ENCODE results near the gene LDAH.

Gene LDAH

GRCh38 chr2:20638646-20639430 lies 184.1 kb downstream of the LDAH start:
- Histone ChIP-seq H3K4me3 (ENCODE audit: low read length) (no peak overlapping the region), H3K9me3 (replicated peaks; ENCODE audit: low read length) (no peaks in the 10 kb centered on the region), H3K4me1 (ENCODE audit: control insufficient read depth, insufficient read depth, low read length) (peaks cover 35% of the 10 kb centered on the region), H3K9ac (ENCODE audit: low read depth, low read length) (no peak overlapping the region), H3K27me3 (ENCODE audit: control insufficient read depth, insufficient read depth, low read length) (no peaks in the 10 kb centered on the region), H3K36me3 (ENCODE audit: insufficient read depth, low read length) (peaks cover 11% of the 10 kb centered on the region), H3K4me2 (ENCODE audit: low read length) (no peak overlapping the region)

GRCh38 chr2:20638014-20638413 lies 184.9 kb downstream of the LDAH start:
- H3K4me2 ChIP-seq (ENCODE audit: low read length) = no peak overlapping the region
- no peak overlapping the region for H3K4me3 ChIP-seq (ENCODE audit: low read length)
- no peaks in the 10 kb centered on the region for H3K9me3 ChIP-seq (replicated peaks; ENCODE audit: low read length)
- no peaks in the 10 kb centered on the region for H3K27me3 ChIP-seq (ENCODE audit: control insufficient read depth, insufficient read depth, low read length)
- no peak overlapping the region for H3K9ac ChIP-seq (ENCODE audit: low read depth, low read length)
- peaks cover 11% of the 10 kb centered on the region for H3K36me3 ChIP-seq (ENCODE audit: insufficient read depth, low read length)
- peaks cover 38% of the 10 kb centered on the region for H3K4me1 ChIP-seq (ENCODE audit: control insufficient read depth, insufficient read depth, low read length)

GRCh38 chr2:20637147-20637546 lies 185.8 kb downstream of the LDAH start:
- Histone ChIP-seq H3K9ac (ENCODE audit: low read depth, low read length) (no peak overlapping the region), H3K4me2 (ENCODE audit: low read length) (no peak overlapping the region), H3K36me3 (ENCODE audit: insufficient read depth, low read length) (peaks cover 11% of the 10 kb centered on the region)

GRCh38 chr2:20635675-20636584 lies 187.0 kb downstream of the LDAH start:
- Histone ChIP-seq H3K9me3 (replicated peaks; ENCODE audit: low read length) (no peaks in the 10 kb centered on the region), H3K27me3 (ENCODE audit: control insufficient read depth, insufficient read depth, low read length) (no peaks in the 10 kb centered on the region), H3K4me3 (ENCODE audit: low read length) (no peak overlapping the region), H3K36me3 (ENCODE audit: insufficient read depth, low read length) (peaks cover 11% of the 10 kb centered on the region), H3K9ac (ENCODE audit: low read depth, low read length) (peak overlapping the region; percentile 20), H3K4me2 (ENCODE audit: low read length) (no peak overlapping the region), H3K4me1 (ENCODE audit: control insufficient read depth, insufficient read depth, low read length) (peaks cover 22% of the 10 kb centered on the region)

More at GRCh38 chr2:20637147-20637546, 185.8 kb downstream of the LDAH start:
- no peak overlapping the region for H3K4me3 ChIP-seq (ENCODE audit: low read length)
- no peaks in the 10 kb centered on the region for H3K9me3 ChIP-seq (replicated peaks; ENCODE audit: low read length)
- peaks cover 33% of the 10 kb centered on the region for H3K4me1 ChIP-seq (ENCODE audit: control insufficient read depth, insufficient read depth, low read length)
- H3K27me3 ChIP-seq (ENCODE audit: control insufficient read depth, insufficient read depth, low read length) = no peaks in the 10 kb centered on the region

GRCh38 chr2:20635113-20635510 lies 187.8 kb downstream of the LDAH start:
- Histone ChIP-seq H3K4me3 (ENCODE audit: low read length) (no peak overlapping the region), H3K27me3 (ENCODE audit: control insufficient read depth, insufficient read depth, low read length) (no peaks in the 10 kb centered on the region), H3K9me3 (replicated peaks; ENCODE audit: low read length) (no peaks in the 10 kb centered on the region), H3K9ac (ENCODE audit: low read depth, low read length) (peak overlapping the region; percentile 22), H3K4me2 (ENCODE audit: low read length) (no peak overlapping the region), H3K36me3 (ENCODE audit: insufficient read depth, low read length) (peaks cover 4% of the 10 kb centered on the region), H3K4me1 (ENCODE audit: control insufficient read depth, insufficient read depth, low read length) (peaks cover 22% of the 10 kb centered on the region)

- H3K9ac ChIP-seq (ENCODE audit: low read depth, low read length) = peak overlapping the region; percentile 30
These were observed 188.3 kb downstream of the LDAH start for GRCh38 chr2:20634507-20635112.

More at GRCh38 chr2:20634507-20635112, 188.3 kb downstream of the LDAH start:
- Histone ChIP-seq H3K9me3 (replicated peaks; ENCODE audit: low read length) (no peaks in the 10 kb centered on the region), H3K4me2 (ENCODE audit: low read length) (peak overlapping the region; percentile 36), H3K27me3 (ENCODE audit: control insufficient read depth, insufficient read depth, low read length) (no peaks in the 10 kb centered on the region), H3K36me3 (ENCODE audit: insufficient read depth, low read length) (peaks cover under 1% of the 10 kb centered on the region), H3K4me3 (ENCODE audit: low read length) (no peak overlapping the region), H3K4me1 (ENCODE audit: control insufficient read depth, insufficient read depth, low read length) (peaks cover 22% of the 10 kb centered on the region)

All from skeletal muscle satellite cell (primary cell).